K562 (cell line): ENCODE data around the gene IL6R. TPM values are rescaled to one million over a fixed set of nuclear protein-coding genes. Genes with fewer than 3 reads are reported as not detected.

ENCODE experiments used
- ATAC-seq: fragments of 200-7000 bp; cut with Tn5 transposase; 3 replicates; pipeline ENCODE4 v1.9.1; 2020; ENCODE audit warnings: moderate library complexity
- BruUV-seq: library from RNA; stranded (reverse); fragments of 400-500 nt; replicated peaks from 2 replicates; lab custom pipeline; 2021; lab: Mats Ljungman, UMichigan
- CTCF ChIA-PET: fragments of 300-600 bp; formaldehyde crosslinking; extraction: SDS; loops from one replicate; lab custom pipeline; 2021; ENCODE audit warnings: low intra/inter-chr PET ratio; lab: Yijun Ruan, JAX
- POLR2A ChIA-PET: fragments of 300-600, 350-650 bp; sonication (Branson Sonifier 250); formaldehyde crosslinking; extraction: SDS; loops from one replicate; lab custom pipeline; 2021; ENCODE audit warnings: antibody characterized with exemption, inconsistent platforms; lab: Yijun Ruan, JAX
- DNase-seq, 4 experiments: peaks; one replicate each; pipeline versions ENCODE4 v3.0.0 to v3.0.0-alpha.2; 2011 to 2018; ENCODE audit warnings: low spot score in 3 of 4, mixed read lengths in 3 of 4; ENCODE audit errors: extremely low read depth in 1 of 4
- FAIRE-seq: peaks from 2 replicates; lab custom pipeline; 2011; peaks lifted over from hg19 to GRCh38; lab: Jason Lieb, UNC
- H2AFZ ChIP-seq: 2 replicates; pipeline ENCODE4 v1.6.0; 2011; ENCODE audit warnings: low read depth, low read length, control low read depth, inconsistent platforms
- H3K27ac ChIP-seq: fragments of 200-600 bp; 3 replicates; pipeline ENCODE4 v1.8.0; 2011; ENCODE audit warnings: low read depth, mild to moderate bottlenecking, control low read depth, inconsistent platforms, low read length, moderate library complexity, mixed read lengths; ENCODE audit errors: extremely low read depth
- H3K27me3 ChIP-seq, 2 experiments: fragments of 300-600 bp in 1 of 2; 2 replicates in 1 of 2; 3 replicates in 1 of 2; pipeline versions ENCODE4 v1.6.0 to v1.8.0; 2011; ENCODE audit warnings: inconsistent platforms in 2 of 2, low read length in 2 of 2, mild to moderate bottlenecking in 1 of 2, mixed read lengths in 1 of 2, moderate library complexity in 1 of 2; ENCODE audit not compliant: control insufficient read depth in 2 of 2, insufficient read depth in 2 of 2
- H3K36me3 ChIP-seq: fragments of 300-600 bp; 3 replicates; pipeline ENCODE4 v1.8.0; 2011; ENCODE audit warnings: mild to moderate bottlenecking, low read length, inconsistent platforms; ENCODE audit not compliant: control insufficient read depth, insufficient read depth
- H3K4me1 ChIP-seq, 2 experiments: fragments of 200-600 bp in 1 of 2; replicated peaks in 1 of 2; 2 replicates in 1 of 2; 3 replicates in 1 of 2; pipeline versions ENCODE4 v1.5.1 to v1.8.0; 2011; ENCODE audit warnings: inconsistent platforms in 2 of 2, low read length in 2 of 2, mild to moderate bottlenecking in 1 of 2, mixed read lengths in 1 of 2, moderate library complexity in 1 of 2; ENCODE audit not compliant: control insufficient read depth in 2 of 2, insufficient read depth in 2 of 2
- H3K4me2 ChIP-seq: 2 replicates; pipeline ENCODE4 v1.6.1; 2011; ENCODE audit warnings: low read length, control low read depth, inconsistent platforms, mixed read lengths; ENCODE audit not compliant: insufficient read depth
- H3K4me3 ChIP-seq: fragments of 200-600 bp; sonication (generic), shearing (Covaris generic); 2 replicates; pipeline ENCODE4 v1.5.1; 2016; ENCODE audit warnings: control low read depth, inconsistent platforms
- H3K79me2 ChIP-seq: fragments of 200-600 bp; 3 replicates; pipeline ENCODE4 v1.8.0; 2011; ENCODE audit warnings: low read length, inconsistent platforms; ENCODE audit not compliant: control insufficient read depth, insufficient read depth
- H3K9ac ChIP-seq, 2 experiments: 2 replicates each; pipeline versions ENCODE4 v1.6.0 to v1.6.1; 2011; ENCODE audit warnings: low read depth in 2 of 2, low read length in 2 of 2, control low read depth in 1 of 2, inconsistent platforms in 1 of 2, mild to moderate bottlenecking in 1 of 2, mixed read lengths in 1 of 2; ENCODE audit not compliant: insufficient read depth in 1 of 2
- H3K9me1 ChIP-seq: one replicate; pipeline ENCODE4 v1.6.0; 2011; ENCODE audit warnings: inconsistent platforms, mild to moderate bottlenecking, low read length, moderate library complexity; ENCODE audit not compliant: control insufficient read depth, insufficient read depth
- H3K9me3 ChIP-seq: replicated peaks from 2 replicates; pipeline ENCODE4 v1.5.1; 2011; ENCODE audit warnings: low read depth, low read length, inconsistent platforms; ENCODE audit not compliant: control insufficient read depth, insufficient read depth
- H4K20me1 ChIP-seq: replicated peaks from 2 replicates; pipeline ENCODE4 v1.6.1; 2011; ENCODE audit warnings: low read length, inconsistent platforms, mixed read lengths; ENCODE audit not compliant: control insufficient read depth, insufficient read depth
- BRD4 ChIP-seq: fragments of 200-600 bp; sonication (generic); IDR thresholded peaks from 2 replicates; pipeline ENCODE4 v1.6.1; 2017; ENCODE audit warnings: inconsistent platforms
- EP400 ChIP-seq: fragments of 450-650 bp; IDR thresholded peaks from 2 replicates; pipeline ENCODE4 v1.6.1; 2017; ENCODE audit warnings: antibody characterized with exemption, mild to moderate bottlenecking, moderate library complexity
- ESRRA ChIP-seq: fragments of 450-650 bp; IDR thresholded peaks from 2 replicates; pipeline ENCODE4 v1.6.1; 2014; ENCODE audit warnings: low read depth, mild to moderate bottlenecking, moderate library complexity, borderline replicate concordance
- ETV6 ChIP-seq, 3 experiments: fragments of 150-350 bp in 1 of 3; sonication (generic) in 1 of 3; formaldehyde crosslinking in 1 of 3; IDR thresholded peaks; 2 replicates each; pipeline versions ENCODE4 v1.6.1 to v1.8.0; 2014 to 2022; ENCODE audit warnings: borderline replicate concordance in 2 of 3, low read depth in 2 of 3, antibody characterized with exemption in 1 of 3, low read length in 1 of 3, mild to moderate bottlenecking in 1 of 3, missing genetic modification reagents in 1 of 3
- FOSL1 ChIP-seq: fragments of 200-800 bp; sonication (Bioruptor generic); conservative IDR thresholded peaks from 2 replicates; pipeline ENCODE4 v1.6.1; 2016; ENCODE audit warnings: missing genetic modification characterization, missing compliant biosample characterization
- MECOM ChIP-seq: fragments of 250-450 bp; sonication (Bioruptor Pico); IDR thresholded peaks from 2 replicates; pipeline ENCODE4 v1.8.0; 2022; ENCODE audit warnings: inconsistent platforms
- NR2C1 ChIP-seq, 2 experiments: fragments of 450-650 bp; IDR thresholded peaks; 2 replicates each; pipeline ENCODE4 v1.6.1; 2017; ENCODE audit warnings: mild to moderate bottlenecking in 2 of 2, antibody characterized with exemption in 1 of 2, inconsistent platforms in 1 of 2, missing compliant biosample characterization in 1 of 2, missing genetic modification characterization in 1 of 2
- SMARCE1 ChIP-seq: fragments of 450-650 bp; IDR thresholded peaks from 2 replicates; pipeline ENCODE4 v1.7.1; 2016; ENCODE audit warnings: mild to moderate bottlenecking
- TAF9B ChIP-seq: fragments of 450-650 bp; IDR thresholded peaks from 2 replicates; pipeline ENCODE4 v1.6.1; 2018; ENCODE audit warnings: mild to moderate bottlenecking; ENCODE audit not compliant: partially characterized antibody
- TBL1XR1 ChIP-seq, 2 experiments: IDR thresholded peaks; 2 replicates each; pipeline ENCODE4 v1.6.1; 2012; ENCODE audit warnings: improper control_type of control experiment in 2 of 2, low read length in 2 of 2, mild to moderate bottlenecking in 1 of 2
- TCFL5 ChIP-seq: fragments of 250-450 bp; sonication (Bioruptor Pico); conservative IDR thresholded peaks from 2 replicates; pipeline ENCODE4 v1.6.1; 2021; ENCODE audit warnings: mild to moderate bottlenecking, moderate library complexity, matching md5 sums
- ZNF3 ChIP-seq: fragments of 250-450 bp; sonication (Bioruptor Pico); IDR thresholded peaks from 2 replicates; pipeline ENCODE4 v1.5.0; 2021; ENCODE audit warnings: mild to moderate bottlenecking, moderate library complexity
- ZNF589 ChIP-seq: fragments of 200-800 bp; sonication (Bioruptor generic); IDR thresholded peaks from 2 replicates; pipeline ENCODE4 v1.6.1; 2016; ENCODE audit warnings: low read depth, missing genetic modification characterization, missing compliant biosample characterization
- WGBS: fragments of 100-300 bp; shearing (Covaris generic); methylation state at CpG from one replicate; pipeline ENCODE4 v1.1.6; 2016; ENCODE audit warnings: low coverage, mixed read lengths; ENCODE audit not compliant: insufficient coverage; ENCODE audit errors: missing lambda C conversion rate; 5-methylcytosine and 5-hydroxymethylcytosine counted together
- in situ Hi-C: fragments of 300-500 bp; cut with MboI; formaldehyde crosslinking; loops from 4 replicates; pipeline ENCODE4 v1.15.0; 2018; ENCODE audit warnings: inconsistent platforms, mixed read lengths
- intact Hi-C: fragments of 100-400 bp; cut with micrococcal nuclease; formaldehyde crosslinking; loops from 2 replicates; pipeline ENCODE4 v1.14.2; 2022
- polyA plus RNA-seq, 8 experiments: library from polyadenylated mRNA; depleted of rRNA in 4 of 8; stranded (reverse) in 5 of 8; unstranded in 3 of 8; fragments of >200 nt; fragmentation: Nextera tagmentation in 2 of 8; fragmentation: Illumina TruSeq in 1 of 8; extraction: Ambion mirVana in 2 of 8; extraction: Trizol in 1 of 8; gene quantifications; 2 replicates each; pipeline versions ENCODE4 v1.2.1 to v1.2.3, GENCODE V29; 2011 to 2014; ENCODE audit warnings: inconsistent platforms in 1 of 8, missing spikeins in 1 of 8
- total RNA-seq, 7 experiments: library from RNA; depleted of rRNA in 6 of 7; stranded (reverse); fragments of >200 nt in 6 of 7; fragmentation: Illumina TruSeq in 2 of 7; extraction: Trizol in 2 of 7; gene quantifications; 2 replicates each; pipeline versions ENCODE4 v1.2.1 to v1.2.3, GENCODE V29; 2011 to 2021; ENCODE audit warnings: low replicate concordance in 1 of 7
- TF ChIP-seq, protein P1 (sequence below): fragments of 450-650 bp; formaldehyde crosslinking; IDR thresholded peaks from 2 replicates; pipeline ENCODE4 v1.4.0; 2022; ENCODE audit warnings: missing genetic modification characterization
- TF ChIP-seq, protein P2 (sequence below): fragments of 450-650 bp; formaldehyde crosslinking; IDR thresholded peaks from 2 replicates; pipeline ENCODE4 v1.4.0; 2020; ENCODE audit warnings: mild to moderate bottlenecking, mixed read lengths

IL6R gene
- total and polyA plus RNA-seq, 9 of the 15 experiments (the other 6 are each of a cell fraction or from before 2014, with no cell fraction given) = 0.05 to 1.1 (median 0.11) TPM; not detected in 2

DNA sequence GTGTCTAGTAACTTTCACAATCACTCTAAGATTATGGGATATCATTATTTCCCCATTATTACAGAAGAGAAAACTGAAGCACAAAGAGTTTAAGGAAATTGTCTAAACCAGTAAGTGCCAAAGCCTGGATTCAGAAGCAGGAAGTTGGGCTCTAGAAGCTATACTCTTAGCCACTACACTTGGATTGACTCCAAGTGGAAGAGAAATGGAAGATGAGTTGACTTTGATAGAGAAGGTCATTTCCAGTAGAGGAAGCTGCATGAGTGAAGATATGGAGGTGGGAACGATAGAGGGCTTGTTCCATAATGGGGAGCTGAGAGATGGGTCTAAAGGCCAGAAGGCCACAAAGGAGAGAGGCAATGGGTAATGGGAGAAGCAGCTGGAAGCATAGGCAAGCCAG, 85.2 kb downstream of the IL6R start (continued):
- TF ChIP-seq NR2C1 (IDR thresholded peaks at IDR 0.05) (peak; percentile 24; the same call in 1 of the 2 replicates), NR2C1 (tag; IDR thresholded peaks at IDR 0.05) (peak; percentile 48; the same call in 1 of the 2 replicates), ZNF589 (CRISPR knock-in tag) (no peak), EP400 (0 out of 2 replicates have a peak, but pooled peaks have one; percentile 20), MECOM (peak; percentile 82; the same call in 1 of the 2 replicates), TAF9B (peak; percentile 19), ETV6 (IDR thresholded peaks at IDR 0.05; ENCODE audit: borderline replicate concordance in 1 of 2, low read depth in 2 of 2, low read length in 1 of 2) (peak; percentile 85 to 95; a peak in 3 of 4 replicates), ETV6 (CRISPR knock-in tag; IDR thresholded peaks at IDR 0.05; ENCODE audit: borderline replicate concordance) (no peak), ESRRA (peak; percentile 94), SMARCE1 (0 out of 2 replicates have a peak, but pooled peaks have one; percentile 45)
- TF ChIP-seq, protein P1, sequence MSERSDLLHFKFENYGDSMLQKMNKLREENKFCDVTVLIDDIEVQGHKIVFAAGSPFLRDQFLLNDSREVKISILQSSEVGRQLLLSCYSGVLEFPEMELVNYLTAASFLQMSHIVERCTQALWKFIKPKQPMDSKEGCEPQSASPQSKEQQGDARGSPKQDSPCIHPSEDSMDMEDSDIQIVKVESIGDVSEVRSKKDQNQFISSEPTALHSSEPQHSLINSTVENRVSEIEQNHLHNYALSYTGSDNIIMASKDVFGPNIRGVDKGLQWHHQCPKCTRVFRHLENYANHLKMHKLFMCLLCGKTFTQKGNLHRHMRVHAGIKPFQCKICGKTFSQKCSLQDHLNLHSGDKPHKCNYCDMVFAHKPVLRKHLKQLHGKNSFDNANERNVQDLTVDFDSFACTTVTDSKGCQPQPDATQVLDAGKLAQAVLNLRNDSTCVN (CRISPR knock-in tag) = no peak

DNA sequence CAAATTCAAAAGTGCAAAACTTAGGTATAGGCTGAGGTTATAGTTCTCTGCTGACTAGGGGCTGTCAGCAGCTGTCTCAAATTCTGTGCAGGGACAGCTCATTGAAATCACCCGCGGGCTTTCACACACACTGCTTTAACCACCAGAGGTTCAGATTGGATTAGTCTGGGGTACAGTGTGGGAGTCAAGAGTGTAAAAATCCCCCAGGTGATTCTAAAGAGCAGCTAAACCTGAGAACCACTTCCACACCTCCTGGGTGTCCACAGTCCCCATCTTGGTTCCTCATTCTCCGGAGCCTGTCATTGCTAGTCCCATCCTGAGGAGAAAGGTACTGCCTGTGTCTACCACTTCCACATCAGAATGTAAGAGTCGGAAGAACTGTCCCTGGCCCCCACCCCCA, 87.0 kb downstream of the IL6R start:
- H3K4me3 ChIP-seq = no peak overlapping the region
- no peak for FAIRE-seq
- no peak overlapping the region for H3K27ac ChIP-seq
- no peaks in the 10 kb centered on the region for H4K20me1 ChIP-seq
- 11% methylated on average over 4 of the region's 4 CpGs for WGBS
- intact Hi-C loops (no loop called here), in situ Hi-C loops (no loop called here)
- H3K36me3 ChIP-seq = no peaks in the 10 kb centered on the region
- H2AFZ ChIP-seq = no peak overlapping the region
- H3K9ac ChIP-seq = no peak overlapping the region
- no peaks in the 10 kb centered on the region for H3K9me3 ChIP-seq
- peaks cover 3% of the 10 kb centered on the region for H3K9me1 ChIP-seq
- no peak overlapping the region for H3K4me2 ChIP-seq
- H3K4me1 ChIP-seq = peaks cover 14 to 34% of the 10 kb centered on the region in 2 experiments
- ChIA-PET CTCF (no interaction called here), POLR2A (interaction anchor here (0.9 kb wide), 1 partner anchor 12 kb away, joined by 3 read pairs; no protein-coding TSS in a partner anchor)
- no peaks in the 10 kb centered on the region for H3K27me3 ChIP-seq
- BruUV-seq = no TSS peak
- no peak for DNase-seq
- H3K79me2 ChIP-seq = no peaks in the 10 kb centered on the region
- ATAC-seq = 0 out of 3 replicates have a peak, but pooled peaks have one; percentile 11
- TF ChIP-seq ZNF3 (CRISPR knock-in tag) (no peak), TCFL5 (CRISPR knock-in tag) (no peak), TBL1XR1 (IDR thresholded peaks at IDR 0.05; ENCODE audit: low read length in 2 of 2) (no peak), FOSL1 (tag) (no peak), BRD4 (no peak)
- TF ChIP-seq, protein P2, sequence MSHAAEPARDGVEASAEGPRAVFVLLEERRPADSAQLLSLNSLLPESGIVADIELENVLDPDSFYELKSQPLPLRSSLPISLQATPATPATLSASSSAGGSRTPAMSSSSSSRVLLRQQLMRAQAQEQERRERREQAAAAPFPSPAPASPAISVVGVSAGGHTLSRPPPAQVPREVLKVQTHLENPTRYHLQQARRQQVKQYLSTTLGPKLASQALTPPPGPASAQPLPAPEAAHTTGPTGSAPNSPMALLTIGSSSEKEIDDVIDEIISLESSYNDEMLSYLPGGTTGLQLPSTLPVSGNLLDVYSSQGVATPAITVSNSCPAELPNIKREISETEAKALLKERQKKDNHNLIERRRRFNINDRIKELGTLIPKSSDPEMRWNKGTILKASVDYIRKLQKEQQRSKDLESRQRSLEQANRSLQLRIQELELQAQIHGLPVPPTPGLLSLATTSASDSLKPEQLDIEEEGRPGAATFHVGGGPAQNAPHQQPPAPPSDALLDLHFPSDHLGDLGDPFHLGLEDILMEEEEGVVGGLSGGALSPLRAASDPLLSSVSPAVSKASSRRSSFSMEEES (CRISPR knock-in tag) = no peak
